Astrocyte of the spinal cord (primary cell): ENCODE measurements around the gene TTLL11.

Experiments used
- DNase-seq: peaks from one replicate; pipeline ENCODE4 v3.0.0; 2011; ENCODE audit warnings: low read depth, low spot score
- H3K4me3 ChIP-seq: 2 replicates; pipeline ENCODE4 v1.5.1; 2011; ENCODE audit warnings: low read depth, mild to moderate bottlenecking, low read length, moderate library complexity
- in situ Hi-C: cut with HindIII; loops from 2 replicates; pipeline ENCODE4 v1.10.0; 2017; ENCODE audit warnings: low sequenced_read_pairs
- TF ChIP-seq, protein P1 (sequence below): IDR thresholded peaks from 2 replicates; pipeline ENCODE4 v1.5.1; 2012; ENCODE audit warnings: low read depth, mild to moderate bottlenecking, low read length, inconsistent platforms

TTLL11 gene

DNA sequence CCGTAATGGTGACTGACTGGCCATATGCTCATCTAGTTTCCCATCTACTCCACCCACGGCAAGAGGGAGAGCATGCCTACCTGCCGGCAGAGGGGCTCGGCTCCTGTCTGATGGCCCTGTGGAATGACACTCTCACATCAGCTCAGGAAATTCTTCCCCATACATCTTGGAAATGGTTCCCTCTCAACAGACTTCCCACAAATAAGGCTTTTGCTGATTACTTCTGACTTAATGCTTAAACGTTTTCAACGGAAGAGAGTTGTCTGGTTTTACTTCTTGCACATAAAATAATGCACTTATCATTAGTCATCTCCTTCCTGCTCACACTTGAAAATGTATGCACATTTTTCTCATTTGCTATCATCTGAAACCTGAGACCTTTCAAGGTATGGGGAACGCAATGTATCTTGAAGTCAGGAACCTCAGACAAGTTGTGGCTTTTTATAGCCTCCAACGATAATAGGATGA, 129.5 kb downstream of the TTLL11 start:
- peak; percentile 80 for DNase-seq
- peak overlapping the region; percentile 21 for H3K4me3 ChIP-seq
- TF ChIP-seq, protein P1, sequence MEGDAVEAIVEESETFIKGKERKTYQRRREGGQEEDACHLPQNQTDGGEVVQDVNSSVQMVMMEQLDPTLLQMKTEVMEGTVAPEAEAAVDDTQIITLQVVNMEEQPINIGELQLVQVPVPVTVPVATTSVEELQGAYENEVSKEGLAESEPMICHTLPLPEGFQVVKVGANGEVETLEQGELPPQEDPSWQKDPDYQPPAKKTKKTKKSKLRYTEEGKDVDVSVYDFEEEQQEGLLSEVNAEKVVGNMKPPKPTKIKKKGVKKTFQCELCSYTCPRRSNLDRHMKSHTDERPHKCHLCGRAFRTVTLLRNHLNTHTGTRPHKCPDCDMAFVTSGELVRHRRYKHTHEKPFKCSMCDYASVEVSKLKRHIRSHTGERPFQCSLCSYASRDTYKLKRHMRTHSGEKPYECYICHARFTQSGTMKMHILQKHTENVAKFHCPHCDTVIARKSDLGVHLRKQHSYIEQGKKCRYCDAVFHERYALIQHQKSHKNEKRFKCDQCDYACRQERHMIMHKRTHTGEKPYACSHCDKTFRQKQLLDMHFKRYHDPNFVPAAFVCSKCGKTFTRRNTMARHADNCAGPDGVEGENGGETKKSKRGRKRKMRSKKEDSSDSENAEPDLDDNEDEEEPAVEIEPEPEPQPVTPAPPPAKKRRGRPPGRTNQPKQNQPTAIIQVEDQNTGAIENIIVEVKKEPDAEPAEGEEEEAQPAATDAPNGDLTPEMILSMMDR: no peak
- in situ Hi-C loops: no loop called here

DNA sequence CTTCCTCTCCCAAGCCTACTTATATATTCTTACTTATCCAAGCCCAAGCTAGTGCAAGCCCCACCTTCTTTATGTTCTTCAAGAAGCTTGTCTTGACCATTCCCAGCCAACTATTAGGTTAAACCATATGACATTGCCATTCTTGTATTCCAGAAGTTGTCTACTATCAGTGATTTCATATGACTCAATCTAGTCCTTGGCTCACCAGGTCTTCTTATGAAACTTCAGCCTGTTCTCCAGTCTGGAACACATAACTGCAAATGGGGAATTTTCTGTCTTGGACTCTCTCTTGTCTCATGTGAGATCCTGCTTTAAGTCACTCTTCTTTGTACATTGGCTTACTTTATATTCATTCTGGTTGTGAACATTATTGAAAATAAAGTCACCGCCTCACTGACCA, 130.7 kb downstream of the TTLL11 start:
- TF ChIP-seq, protein P1: no peak
- in situ Hi-C loops: no loop called here
- peak overlapping the region; percentile 21 for H3K4me3 ChIP-seq

DNA sequence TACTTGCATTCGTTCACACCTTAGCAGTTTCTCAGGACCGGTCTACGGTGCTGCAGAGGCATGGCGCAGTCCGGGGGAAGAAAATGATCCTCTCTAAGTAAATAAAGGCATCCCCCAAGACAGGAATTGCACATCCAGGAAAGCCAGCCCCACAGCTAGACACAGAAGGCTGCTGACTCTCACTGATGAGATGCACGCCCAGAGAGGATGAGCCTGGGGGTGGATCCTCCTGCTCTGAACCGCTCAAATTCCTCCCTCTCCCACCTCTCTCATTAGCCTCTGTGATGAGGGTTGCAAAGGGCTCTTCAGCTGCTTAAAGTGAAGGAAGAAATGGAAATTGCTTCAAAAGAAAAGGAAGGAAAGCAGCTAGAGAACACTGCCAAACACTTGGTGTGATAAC, 132.4 kb downstream of the TTLL11 start:
- H3K4me3 ChIP-seq: no peak overlapping the region
- no peak for DNase-seq
- in situ Hi-C loops: no loop called here
- TF ChIP-seq, protein P1: no peak

More for the DNA sequence above, 130.7 kb downstream of the TTLL11 start:
- DNase-seq: no peak

DNA sequence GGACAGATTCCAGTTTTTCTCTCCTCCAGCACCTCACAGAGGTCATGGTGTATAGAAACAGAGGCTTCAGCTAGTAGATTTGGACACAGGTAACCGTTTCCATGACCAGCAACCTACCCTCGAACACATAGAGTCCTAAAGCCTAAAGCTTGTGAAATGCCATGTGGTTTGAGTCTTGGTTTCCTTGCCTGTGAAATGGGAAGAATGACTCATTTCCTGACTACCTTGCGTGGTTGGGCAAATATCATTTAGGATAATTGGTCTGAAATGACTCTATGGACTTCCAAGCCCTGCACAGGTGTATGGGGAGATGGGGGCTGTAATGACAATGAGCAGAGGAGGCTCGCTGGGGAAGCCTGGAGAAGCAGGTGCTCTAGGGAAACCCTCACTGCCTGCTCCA, 134.6 kb downstream of the TTLL11 start:
- no peak for DNase-seq
- H3K4me3 ChIP-seq: no peak overlapping the region
- TF ChIP-seq, protein P1: no peak
- in situ Hi-C loops: no loop called here

DNA sequence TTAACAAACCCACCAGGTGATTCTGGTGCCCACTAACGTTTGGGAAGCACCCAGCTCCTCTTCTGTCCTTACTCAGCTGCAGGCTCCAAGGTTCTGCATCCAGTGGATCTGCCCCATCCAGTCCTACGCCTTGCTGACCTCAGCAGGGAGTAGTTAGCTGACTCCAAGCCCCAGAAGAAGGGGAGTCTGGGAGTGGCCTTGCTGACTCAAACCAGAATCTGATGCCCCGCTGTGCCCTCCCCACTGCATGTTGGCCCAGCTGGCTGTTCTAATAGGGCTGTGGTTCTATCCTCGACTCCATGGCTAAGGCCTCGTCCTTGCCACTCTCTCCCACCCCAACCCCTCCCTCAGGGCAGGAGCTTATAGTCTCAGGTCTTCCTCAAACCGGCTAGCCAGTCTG, 136.3 kb downstream of the TTLL11 start:
- TF ChIP-seq, protein P1: no peak
- no peak overlapping the region for H3K4me3 ChIP-seq
- peak; percentile 74 for DNase-seq
- in situ Hi-C loops: no loop called here

DNA sequence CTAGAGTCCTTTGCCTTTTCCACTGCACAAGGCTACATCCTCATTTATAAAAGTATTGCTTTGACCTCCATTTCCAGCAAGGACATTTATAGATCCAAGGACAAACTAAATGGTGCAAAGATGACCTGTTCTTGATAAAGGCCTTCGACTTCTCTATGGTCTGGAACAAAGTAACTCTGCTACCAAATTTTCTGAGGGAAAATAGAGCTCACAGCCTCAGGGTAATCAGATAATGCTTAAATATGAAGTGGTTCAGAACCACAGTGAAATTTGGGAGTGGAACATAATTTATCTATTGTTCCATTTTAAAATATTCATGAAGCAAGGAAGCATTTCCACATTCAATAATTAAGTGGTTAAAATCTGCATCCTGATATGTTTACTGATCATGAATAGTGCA, 137.5 kb downstream of the TTLL11 start:
- in situ Hi-C loops: no loop called here
- TF ChIP-seq, protein P1: no peak
- H3K4me3 ChIP-seq: no peak overlapping the region
- DNase-seq: no peak

DNA sequence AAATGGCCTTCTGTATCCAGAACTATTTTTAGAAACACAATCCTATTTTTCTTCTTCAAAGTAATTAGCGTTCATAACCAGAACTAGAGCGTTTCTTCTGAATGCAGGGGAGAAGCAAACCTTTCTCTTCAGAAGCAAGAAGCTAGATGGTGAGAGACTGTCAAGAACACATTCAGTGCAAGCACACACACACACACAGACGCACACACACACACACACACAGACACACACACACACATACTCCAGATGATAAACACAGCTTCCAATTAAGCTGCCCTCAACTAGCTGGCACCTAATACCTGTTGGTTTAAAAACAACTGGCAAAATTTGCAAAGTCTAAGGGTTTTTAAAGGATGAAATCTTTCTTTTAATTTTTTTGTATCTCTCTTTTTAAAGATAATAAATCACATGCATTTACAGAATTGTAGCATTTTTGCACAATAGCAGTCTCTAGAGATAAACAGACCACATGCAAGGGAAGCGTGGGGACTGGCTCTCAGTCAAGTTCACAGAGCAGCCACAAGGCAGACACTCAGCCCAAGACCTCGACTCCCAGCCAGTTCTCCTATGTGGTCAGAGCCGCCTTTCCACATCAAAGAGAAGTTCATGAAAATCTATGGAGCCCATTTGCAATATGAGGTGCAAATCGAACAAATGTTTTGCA, 138.5 kb downstream of the TTLL11 start:
- TF ChIP-seq, protein P1: no peak
- in situ Hi-C loops: no loop called here
- no peak overlapping the region for H3K4me3 ChIP-seq
- DNase-seq: peak; percentile 83
